Erythroblast (primary cell): ENCODE results near the gene HPCAL1.

Source experiments
- GATA1 ChIP-seq: IDR thresholded peaks from 2 replicates; pipeline ENCODE4 v1.6.1; 2011; ENCODE audit warnings: low read depth, mild to moderate bottlenecking, control low read depth, low read length, moderate library complexity
- POLR2A ChIP-seq: IDR thresholded peaks from 2 replicates; pipeline ENCODE4 v1.6.1; 2011; ENCODE audit warnings: mild to moderate bottlenecking, low read length

DNA sequence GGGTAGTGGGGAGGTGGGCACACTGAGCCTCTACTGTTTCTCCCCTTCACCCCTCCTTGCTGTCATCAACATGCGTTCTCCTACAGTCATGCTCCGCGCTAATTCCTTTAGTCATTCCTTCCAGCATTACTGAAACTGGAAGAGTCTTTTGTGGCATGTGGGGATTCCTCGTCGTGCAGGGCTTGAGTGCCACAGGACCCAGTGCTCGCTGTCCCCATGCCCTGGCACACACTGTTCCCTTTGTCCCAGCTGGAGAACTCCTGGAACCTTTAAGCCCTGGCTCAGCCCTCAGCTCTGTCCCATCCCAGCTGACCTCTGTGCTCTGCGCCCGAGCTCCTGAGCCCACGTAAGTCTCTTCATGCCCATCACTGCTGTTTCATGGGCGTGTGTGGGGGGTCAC, 103.3 kb downstream of the HPCAL1 start:
- no peak for TF ChIP-seq POLR2A
- no peak for TF ChIP-seq GATA1
